K562 (cell line): Measurements from ENCODE around the gene SERPINA3. TPM values are rescaled to one million over a fixed set of nuclear protein-coding genes. Genes with fewer than 3 reads are reported as not detected.
A peak's percentile ranks its signal among the peaks of the same experiment; 100 is the strongest.
"Not testable (repeated sequence)": the region's sequence is repeated elsewhere in the genome, so short reads cannot be mapped to it uniquely, and the experiment has no call there.

Source experiments
- ATAC-seq: fragments of 200-7000 bp; cut with Tn5 transposase; 3 replicates; pipeline ENCODE4 v1.9.1; 2020; ENCODE audit warnings: moderate library complexity
- BruUV-seq: library from RNA; stranded (reverse); fragments of 400-500 nt; replicated peaks from 2 replicates; lab custom pipeline; 2021; lab: Mats Ljungman, UMichigan
- CTCF ChIA-PET: fragments of 300-600 bp; formaldehyde crosslinking; extraction: SDS; loops from one replicate; lab custom pipeline; 2021; ENCODE audit warnings: low intra/inter-chr PET ratio; lab: Yijun Ruan, JAX
- POLR2A ChIA-PET: fragments of 300-600, 350-650 bp; sonication (Branson Sonifier 250); formaldehyde crosslinking; extraction: SDS; loops from one replicate; lab custom pipeline; 2021; ENCODE audit warnings: antibody characterized with exemption, inconsistent platforms; lab: Yijun Ruan, JAX
- DNase-seq, 4 experiments: peaks; one replicate each; pipeline versions ENCODE4 v3.0.0 to v3.0.0-alpha.2; 2011 to 2018; ENCODE audit warnings: low spot score in 3 of 4, mixed read lengths in 3 of 4; ENCODE audit errors: extremely low read depth in 1 of 4
- FAIRE-seq: peaks from 2 replicates; lab custom pipeline; 2011; peaks lifted over from hg19 to GRCh38; lab: Jason Lieb, UNC
- H2AFZ ChIP-seq: 2 replicates; pipeline ENCODE4 v1.6.0; 2011; ENCODE audit warnings: low read depth, low read length, control low read depth, inconsistent platforms
- H3K27ac ChIP-seq: fragments of 200-600 bp; 3 replicates; pipeline ENCODE4 v1.8.0; 2011; ENCODE audit warnings: low read depth, mild to moderate bottlenecking, control low read depth, inconsistent platforms, low read length, moderate library complexity, mixed read lengths; ENCODE audit errors: extremely low read depth
- H3K27me3 ChIP-seq, 2 experiments: fragments of 300-600 bp in 1 of 2; 2 replicates in 1 of 2; 3 replicates in 1 of 2; pipeline versions ENCODE4 v1.6.0 to v1.8.0; 2011; ENCODE audit warnings: inconsistent platforms in 2 of 2, low read length in 2 of 2, mild to moderate bottlenecking in 1 of 2, mixed read lengths in 1 of 2, moderate library complexity in 1 of 2; ENCODE audit not compliant: control insufficient read depth in 2 of 2, insufficient read depth in 2 of 2
- H3K36me3 ChIP-seq: fragments of 300-600 bp; 3 replicates; pipeline ENCODE4 v1.8.0; 2011; ENCODE audit warnings: mild to moderate bottlenecking, low read length, inconsistent platforms; ENCODE audit not compliant: control insufficient read depth, insufficient read depth
- H3K4me1 ChIP-seq, 2 experiments: fragments of 200-600 bp in 1 of 2; replicated peaks in 1 of 2; 2 replicates in 1 of 2; 3 replicates in 1 of 2; pipeline versions ENCODE4 v1.5.1 to v1.8.0; 2011; ENCODE audit warnings: inconsistent platforms in 2 of 2, low read length in 2 of 2, mild to moderate bottlenecking in 1 of 2, mixed read lengths in 1 of 2, moderate library complexity in 1 of 2; ENCODE audit not compliant: control insufficient read depth in 2 of 2, insufficient read depth in 2 of 2
- H3K4me2 ChIP-seq: 2 replicates; pipeline ENCODE4 v1.6.1; 2011; ENCODE audit warnings: low read length, control low read depth, inconsistent platforms, mixed read lengths; ENCODE audit not compliant: insufficient read depth
- H3K4me3 ChIP-seq: fragments of 200-600 bp; sonication (generic), shearing (Covaris generic); 2 replicates; pipeline ENCODE4 v1.5.1; 2016; ENCODE audit warnings: control low read depth, inconsistent platforms
- H3K79me2 ChIP-seq: fragments of 200-600 bp; 3 replicates; pipeline ENCODE4 v1.8.0; 2011; ENCODE audit warnings: low read length, inconsistent platforms; ENCODE audit not compliant: control insufficient read depth, insufficient read depth
- H3K9ac ChIP-seq, 2 experiments: 2 replicates each; pipeline versions ENCODE4 v1.6.0 to v1.6.1; 2011; ENCODE audit warnings: low read depth in 2 of 2, low read length in 2 of 2, control low read depth in 1 of 2, inconsistent platforms in 1 of 2, mild to moderate bottlenecking in 1 of 2, mixed read lengths in 1 of 2; ENCODE audit not compliant: insufficient read depth in 1 of 2
- H3K9me1 ChIP-seq: one replicate; pipeline ENCODE4 v1.6.0; 2011; ENCODE audit warnings: inconsistent platforms, mild to moderate bottlenecking, low read length, moderate library complexity; ENCODE audit not compliant: control insufficient read depth, insufficient read depth
- H3K9me3 ChIP-seq: replicated peaks from 2 replicates; pipeline ENCODE4 v1.5.1; 2011; ENCODE audit warnings: low read depth, low read length, inconsistent platforms; ENCODE audit not compliant: control insufficient read depth, insufficient read depth
- H4K20me1 ChIP-seq: replicated peaks from 2 replicates; pipeline ENCODE4 v1.6.1; 2011; ENCODE audit warnings: low read length, inconsistent platforms, mixed read lengths; ENCODE audit not compliant: control insufficient read depth, insufficient read depth
- GTF2E2 ChIP-seq: fragments of 200-800 bp; sonication (Bioruptor generic); IDR thresholded peaks from 2 replicates; pipeline ENCODE4 v1.6.1; 2016; ENCODE audit warnings: missing genetic modification characterization, missing compliant biosample characterization
- ZNF316 ChIP-seq: fragments of 450-650 bp; IDR thresholded peaks from 2 replicates; pipeline ENCODE4 v1.6.1; 2016
- whole genome bisulfite sequencing: fragments of 100-300 bp; shearing (Covaris generic); methylation state at CpG from one replicate; pipeline ENCODE4 v1.1.6; 2016; ENCODE audit warnings: low coverage, mixed read lengths; ENCODE audit not compliant: insufficient coverage; ENCODE audit errors: missing lambda C conversion rate; 5-methylcytosine and 5-hydroxymethylcytosine counted together
- in situ Hi-C: fragments of 300-500 bp; cut with MboI; formaldehyde crosslinking; loops from 4 replicates; pipeline ENCODE4 v1.15.0; 2018; ENCODE audit warnings: inconsistent platforms, mixed read lengths
- intact Hi-C: fragments of 100-400 bp; cut with micrococcal nuclease; formaldehyde crosslinking; loops from 2 replicates; pipeline ENCODE4 v1.14.2; 2022
- polyA plus RNA-seq, 8 experiments: library from polyadenylated mRNA; depleted of rRNA in 4 of 8; stranded (reverse) in 5 of 8; unstranded in 3 of 8; fragments of >200 nt; fragmentation: Nextera tagmentation in 2 of 8; fragmentation: Illumina TruSeq in 1 of 8; extraction: Ambion mirVana in 2 of 8; extraction: Trizol in 1 of 8; gene quantifications; 2 replicates each; pipeline versions ENCODE4 v1.2.1 to v1.2.3, GENCODE V29; 2011 to 2014; ENCODE audit warnings: inconsistent platforms in 1 of 8, missing spikeins in 1 of 8
- total RNA-seq, 7 experiments: library from RNA; depleted of rRNA in 6 of 7; stranded (reverse); fragments of >200 nt in 6 of 7; fragmentation: Illumina TruSeq in 2 of 7; extraction: Trizol in 2 of 7; gene quantifications; 2 replicates each; pipeline versions ENCODE4 v1.2.1 to v1.2.3, GENCODE V29; 2011 to 2021; ENCODE audit warnings: low replicate concordance in 1 of 7

SERPINA3 gene
- total and polyA plus RNA-seq, 9 of the 15 experiments (the other 6 are each of a cell fraction or from before 2014, with no cell fraction given), result 2.3 TPM; not detected in 8

GRCh38 chr14:94575730-94576585 is 36.2 kb upstream of the SERPINA3 start:
- Histone ChIP-seq H3K27me3 (no peaks in the 10 kb centered on the region), H4K20me1 (no peaks in the 10 kb centered on the region), H2AFZ (no peak overlapping the region), H3K4me1 (no peaks in the 10 kb centered on the region), H3K79me2 (no peaks in the 10 kb centered on the region), H3K27ac (no peak overlapping the region), H3K9ac (no peak overlapping the region), H3K4me3 (no peak overlapping the region), H3K36me3 (no peaks in the 10 kb centered on the region), H3K4me2 (no peak overlapping the region), H3K9me3 (no peaks in the 10 kb centered on the region), H3K9me1 (no peaks in the 10 kb centered on the region)
- no TSS peak for BruUV-seq
- ATAC-seq (no peak), DNase-seq (no peak), FAIRE-seq (no peak)
- TF ChIP-seq ZNF316, result 0 out of 2 replicates have a peak, but pooled peaks have one; percentile 21
- no peak for TF ChIP-seq GTF2E2 (tag)
- 0% methylated on average over 4 of the region's 5 CpGs for WGBS
- ChIA-PET POLR2A (interaction anchor here (0.6 kb wide), 1 partner anchor 99 kb away, joined by 3 read pairs; no protein-coding TSS in a partner anchor), CTCF (no interaction called here)
- in situ Hi-C loops, result no loop called here
- intact Hi-C loops, result no loop called here

GRCh38 chr14:94577472-94577871 is 34.7 kb upstream of the SERPINA3 start:
- CTCF ChIA-PET, H3K27ac ChIP-seq, H2AFZ ChIP-seq, POLR2A ChIA-PET, H3K4me1 ChIP-seq, BruUV-seq, H3K79me2 ChIP-seq, H3K9ac ChIP-seq, H3K4me3 ChIP-seq, DNase-seq, ATAC-seq, in situ Hi-C loops, FAIRE-seq, H3K9me3 ChIP-seq, H3K4me2 ChIP-seq, H3K9me1 ChIP-seq, H4K20me1 ChIP-seq, H3K36me3 ChIP-seq, intact Hi-C loops, H3K27me3 ChIP-seq: not testable (repeated sequence)
